H1 (cell line): Measurements from ENCODE around the gene ANO2. TPM values are rescaled to one million over a fixed set of nuclear protein-coding genes. Genes with fewer than 3 reads are reported as not detected.

Experiments used
- FOSL1 ChIP-seq: IDR thresholded peaks from 2 replicates; pipeline ENCODE4 v1.6.1; 2011; ENCODE audit warnings: mild to moderate bottlenecking, low read depth, low read length, moderate library complexity; ENCODE audit not compliant: insufficient read depth
- HDAC2 ChIP-seq, 2 experiments: fragments of 300-600 bp in 1 of 2; sonication (generic) in 1 of 2; IDR thresholded peaks; 2 replicates each; pipeline ENCODE4 v1.6.1; 2011 to 2012; ENCODE audit warnings: low read depth in 2 of 2, low read length in 2 of 2, mild to moderate bottlenecking in 2 of 2, moderate library complexity in 2 of 2, borderline replicate concordance in 1 of 2, inconsistent platforms in 1 of 2
- MAFK ChIP-seq: IDR thresholded peaks from 2 replicates; pipeline ENCODE4 v1.6.1; 2012; ENCODE audit warnings: low read depth, mild to moderate bottlenecking, improper control_type of control experiment, low read length
- NRF1 ChIP-seq: IDR thresholded peaks from 2 replicates; pipeline ENCODE4 v1.6.1; 2011; ENCODE audit warnings: mild to moderate bottlenecking, low read depth, low read length, improper control_type of control experiment
- SP1 ChIP-seq: IDR thresholded peaks from 2 replicates; pipeline ENCODE4 v1.6.1; 2011; ENCODE audit warnings: low read depth, low read length
- polyA plus RNA-seq, 7 experiments: library from polyadenylated mRNA; depleted of rRNA in 3 of 7; stranded (reverse) in 5 of 7; unstranded in 2 of 7; fragments of >200 nt in 5 of 7; fragments of 200-250 nt in 2 of 7; gene quantifications; 1 replicate in 5 of 7; 2 replicates in 1 of 7; 4 replicates in 1 of 7; pipeline versions ENCODE4 v1.2.1 to v1.2.3, GENCODE V29; 2011 to 2013; ENCODE audit warnings: missing spikeins in 2 of 7, mixed read lengths in 2 of 7
- total RNA-seq: library from RNA; stranded (reverse); fragmentation: NEBNext Ultra II Directional; extraction: Animal tissue kit (Norgen Biotek cat#: 25700); gene quantifications from 2 replicates; pipeline ENCODE4 v1.2.1, GENCODE V29; 2021

Gene ANO2
- total and polyA plus RNA-seq, 2 of the 8 experiments (the other 6 are each of a cell fraction or from before 2014, with no cell fraction given) = 1.9 to 5.5 TPM

DNA sequence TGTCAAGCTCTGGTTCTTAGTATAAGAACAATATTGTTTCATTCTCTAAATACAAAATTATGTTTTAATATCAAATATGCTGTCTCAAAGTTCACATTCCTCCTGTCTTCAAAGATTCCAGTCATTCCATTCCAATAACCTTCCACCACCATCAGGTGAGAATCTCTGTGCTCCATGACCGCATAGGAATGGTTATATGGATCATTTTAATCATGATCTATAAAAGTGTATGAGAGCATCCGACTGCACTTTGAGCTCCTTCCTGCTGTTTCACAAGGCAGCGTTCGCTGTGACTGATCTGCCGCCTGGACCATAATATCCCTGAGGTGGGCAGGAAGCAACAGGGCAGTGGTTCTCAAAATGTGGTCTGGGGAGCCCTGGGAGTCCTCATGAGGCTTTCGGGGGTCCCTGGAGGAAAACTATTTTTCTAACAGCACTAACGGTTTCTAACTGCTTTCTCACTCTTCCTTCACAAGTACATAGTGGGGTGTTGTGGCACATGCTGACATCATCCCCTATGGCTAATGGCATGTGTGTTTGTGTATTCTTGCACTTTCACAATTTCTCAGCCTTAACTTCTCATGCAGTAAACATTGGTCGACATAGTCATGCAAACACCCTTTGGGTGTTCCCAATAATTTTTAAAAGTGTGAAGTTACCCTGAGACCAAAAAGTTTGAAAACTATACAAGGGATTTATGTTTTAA lies 137.4 kb downstream of the ANO2 start (continued):
- no peak for TF ChIP-seq HDAC2 (IDR thresholded peaks at IDR 0.05; ENCODE audit: borderline replicate concordance in 1 of 2, low read depth in 2 of 2, low read length in 2 of 2)
- no peak for TF ChIP-seq SP1
- no peak for TF ChIP-seq MAFK
- no peak for TF ChIP-seq FOSL1
- TF ChIP-seq NRF1 = no peak
